Epithelial cell of prostate (primary cell): ENCODE data around the gene SMCHD1.
"Not testable (repeated sequence)": the region's sequence is repeated elsewhere in the genome, so short reads cannot be mapped to it uniquely, and the experiment has no call there.

Experiments
- DNase-seq: peaks from one replicate; pipeline ENCODE4 v3.0.0-alpha.2; 2011; ENCODE audit warnings: low read depth, low spot score
- H3K27ac ChIP-seq: fragments of 450-650 bp; 2 replicates; pipeline ENCODE4 v1.5.1; 2017; ENCODE audit warnings: mild to moderate bottlenecking

The SMCHD1 gene

DNA sequence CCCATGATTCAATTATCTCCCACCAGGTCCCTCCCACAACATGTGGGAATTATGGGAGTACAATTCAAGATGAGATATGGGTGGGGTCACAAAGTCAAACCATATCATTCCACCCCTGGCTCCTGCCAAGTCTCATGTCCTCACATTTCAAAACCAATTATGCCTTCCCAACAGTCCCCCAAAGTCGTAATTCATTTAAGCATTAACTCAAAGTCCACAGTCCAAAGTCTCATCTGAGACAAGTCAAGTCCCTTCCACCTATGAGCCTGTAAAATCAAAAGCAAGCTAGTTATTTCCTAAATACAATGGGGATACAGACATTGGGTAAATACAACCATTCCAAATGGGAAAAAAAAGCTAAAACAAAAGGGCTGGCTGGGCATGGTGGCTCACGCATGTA is 153.1 kb downstream of the SMCHD1 start:
- DNase-seq, H3K27ac ChIP-seq: not testable (repeated sequence)

DNA sequence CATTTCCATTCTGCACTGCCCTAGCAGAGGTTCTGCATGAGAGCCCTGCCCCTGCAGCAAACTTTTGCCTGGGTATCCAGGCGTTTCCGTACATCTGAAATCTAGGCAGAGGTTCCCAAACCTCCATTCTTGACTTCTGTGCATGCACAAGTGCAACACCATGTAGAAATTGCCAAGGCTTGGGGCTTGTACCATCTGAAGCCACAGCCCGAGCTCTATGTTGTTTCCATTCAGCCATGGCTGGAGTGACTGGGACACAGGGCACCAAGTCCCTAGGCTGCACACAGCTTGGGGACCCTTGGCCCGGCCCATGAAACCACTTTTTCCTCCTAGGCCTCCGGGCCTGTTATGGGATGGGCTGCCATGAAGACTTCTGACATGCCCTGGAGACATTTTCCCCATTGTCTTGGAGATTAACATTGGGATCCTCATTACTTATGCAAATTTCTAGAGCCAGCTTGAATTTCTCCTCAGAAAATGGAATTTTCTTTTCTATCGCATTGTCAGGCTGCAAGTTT is 154.2 kb downstream of the SMCHD1 start:
- not testable (repeated sequence) for H3K27ac ChIP-seq, DNase-seq

- H3K27ac ChIP-seq = no peak overlapping the region
- DNase-seq = no peak
Observed at GRCh38 chr18:2811416-2811815, 155.9 kb downstream of the SMCHD1 start.

GRCh38 chr18:2814928-2815327 is 159.4 kb downstream of the SMCHD1 start:
- no peak overlapping the region for H3K27ac ChIP-seq
- DNase-seq = no peak

DNA sequence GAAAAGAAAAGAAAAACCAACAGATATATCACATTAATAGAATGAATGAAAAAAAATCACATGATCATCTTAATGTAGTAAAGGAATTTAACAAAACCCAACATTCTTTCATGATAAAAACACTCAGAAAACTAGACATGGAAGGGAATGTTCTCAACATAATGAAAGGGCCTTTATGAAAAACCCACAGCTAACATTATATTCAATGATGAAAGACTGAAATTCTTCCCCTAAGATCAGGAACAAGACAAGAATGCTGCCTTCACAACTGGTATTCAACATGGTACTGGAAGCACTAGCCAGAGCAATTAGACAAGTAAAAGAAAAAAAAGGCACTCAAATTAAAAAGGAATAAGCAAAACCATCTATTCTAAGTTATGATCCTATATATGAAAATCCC is 162.8 kb downstream of the SMCHD1 start:
- no peak for DNase-seq
- no peak overlapping the region for H3K27ac ChIP-seq

- no peak overlapping the region for H3K27ac ChIP-seq
- no peak for DNase-seq
Observed at GRCh38 chr18:2821695-2822094, 166.2 kb downstream of the SMCHD1 start.

DNA sequence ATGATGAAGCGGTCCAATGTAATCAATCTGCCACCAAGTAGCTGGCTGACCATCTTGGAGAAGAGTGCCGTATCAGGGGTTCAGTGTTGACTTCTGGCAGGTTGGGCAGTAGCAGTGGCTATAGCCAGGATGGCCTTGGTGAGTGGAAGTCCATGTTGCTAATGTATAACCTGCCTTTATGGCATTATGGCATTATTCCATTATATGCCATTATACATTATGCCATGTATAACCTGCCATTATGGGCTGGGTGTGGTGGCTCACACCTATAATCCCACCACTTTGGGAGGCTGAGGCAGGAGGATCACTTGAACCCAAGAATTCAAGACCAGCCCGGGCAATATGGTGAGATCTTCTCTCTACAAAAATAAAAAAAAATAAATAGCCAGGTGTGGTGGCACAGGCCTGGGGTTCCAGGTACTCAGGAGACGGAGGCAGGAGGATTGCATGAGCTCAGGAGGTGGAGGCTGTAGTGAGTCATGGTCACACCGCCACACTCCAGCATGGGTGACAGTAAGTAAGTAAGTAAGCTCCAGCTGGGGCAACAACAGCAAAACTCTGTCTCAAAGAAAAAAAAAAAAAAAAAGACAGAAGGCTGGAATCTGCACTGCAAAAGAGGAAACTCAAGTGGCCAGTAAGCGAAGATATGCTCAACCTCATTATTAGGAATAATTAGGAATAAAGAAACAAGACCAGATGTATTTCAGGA is 166.8 kb downstream of the SMCHD1 start:
- no peak overlapping the region for H3K27ac ChIP-seq
- no peak for DNase-seq

DNA sequence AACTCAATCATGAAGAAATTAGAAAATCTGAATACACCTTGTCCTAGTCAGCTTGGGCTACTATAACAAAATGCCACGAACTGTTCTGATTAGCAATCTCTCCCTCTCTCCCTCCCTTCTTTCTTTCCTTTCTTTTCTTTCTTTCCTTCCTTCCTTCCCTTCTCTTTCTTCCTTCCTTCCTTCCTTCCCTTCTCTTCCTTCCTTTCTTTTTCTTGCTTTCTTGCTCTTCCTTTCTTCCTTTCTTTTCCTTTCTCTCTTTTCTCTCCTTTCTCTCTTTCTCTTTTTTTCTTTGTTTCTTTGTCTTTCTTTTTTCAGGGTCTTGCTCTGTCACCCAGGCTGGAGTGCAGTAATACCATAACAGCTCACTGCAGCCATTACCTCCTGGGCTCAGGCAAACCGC is 167.7 kb downstream of the SMCHD1 start:
- DNase-seq = no peak
- H3K27ac ChIP-seq = no peak overlapping the region

DNA sequence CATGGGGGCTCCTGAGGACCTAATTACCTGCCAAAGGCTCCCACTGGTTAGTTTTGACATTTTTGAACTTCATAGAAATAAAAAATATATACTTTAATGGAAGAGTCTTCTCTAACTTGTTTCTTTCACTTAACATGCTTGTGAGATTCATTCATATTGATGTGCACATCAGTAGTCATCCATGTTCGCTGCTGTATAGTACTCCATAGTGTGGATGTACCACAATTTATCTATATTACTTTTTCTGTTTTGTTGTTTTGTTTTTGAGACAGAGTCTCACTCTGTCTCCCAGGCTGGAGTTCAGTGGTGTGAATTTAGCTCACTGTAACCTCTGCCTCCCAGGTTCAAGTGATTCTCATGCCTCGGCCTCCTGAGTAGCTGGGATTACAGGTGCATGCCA is 168.4 kb downstream of the SMCHD1 start:
- DNase-seq = no peak
- no peak overlapping the region for H3K27ac ChIP-seq

DNA sequence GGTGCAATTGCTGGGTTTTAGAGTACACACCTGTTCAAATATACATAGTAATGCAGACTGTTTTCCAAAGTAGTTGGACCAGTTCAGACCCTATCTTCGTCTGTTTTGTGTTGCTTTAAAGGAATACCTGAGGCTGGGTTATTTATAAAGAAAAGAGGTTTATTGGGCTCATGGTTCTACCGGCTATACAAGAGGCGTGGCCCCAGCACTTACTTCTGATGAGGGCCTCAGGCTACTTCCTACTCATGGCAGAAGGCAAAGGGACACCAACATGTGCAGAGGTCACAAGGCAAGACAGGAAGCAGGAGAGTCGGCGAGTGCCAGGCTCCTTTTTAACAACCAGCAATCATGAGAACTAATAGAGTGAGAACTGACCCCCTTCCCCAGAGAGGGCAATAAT is 169.3 kb downstream of the SMCHD1 start:
- no peak overlapping the region for H3K27ac ChIP-seq
- DNase-seq = no peak

DNA sequence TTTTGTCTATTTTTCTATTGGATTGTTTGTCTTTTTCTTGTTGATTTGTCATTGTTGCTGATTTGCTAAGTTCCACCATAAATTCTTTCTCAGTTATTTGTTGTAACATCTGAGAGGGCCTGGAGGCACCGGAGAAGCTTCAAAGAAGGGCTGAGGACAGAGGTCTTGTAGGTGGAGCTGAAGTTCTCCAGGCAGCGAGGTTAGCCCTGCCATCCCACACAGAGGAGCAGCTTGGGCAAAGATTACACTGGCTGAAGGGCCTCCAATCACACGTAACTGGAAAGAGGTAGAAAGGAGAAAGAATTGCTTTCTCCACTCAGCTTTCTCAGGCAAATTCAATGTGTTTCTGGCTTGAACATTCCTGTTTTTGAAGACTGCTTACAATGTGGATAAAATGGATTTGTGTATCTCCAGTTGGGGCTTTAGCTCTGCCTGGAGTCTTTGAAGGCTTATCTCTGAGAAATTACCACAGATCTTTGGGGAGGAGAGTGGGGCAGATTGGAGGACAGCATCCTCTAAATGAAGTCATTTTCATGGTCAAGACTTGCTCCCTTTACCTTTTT is 170.2 kb downstream of the SMCHD1 start:
- DNase-seq = no peak
- no peak overlapping the region for H3K27ac ChIP-seq

DNA sequence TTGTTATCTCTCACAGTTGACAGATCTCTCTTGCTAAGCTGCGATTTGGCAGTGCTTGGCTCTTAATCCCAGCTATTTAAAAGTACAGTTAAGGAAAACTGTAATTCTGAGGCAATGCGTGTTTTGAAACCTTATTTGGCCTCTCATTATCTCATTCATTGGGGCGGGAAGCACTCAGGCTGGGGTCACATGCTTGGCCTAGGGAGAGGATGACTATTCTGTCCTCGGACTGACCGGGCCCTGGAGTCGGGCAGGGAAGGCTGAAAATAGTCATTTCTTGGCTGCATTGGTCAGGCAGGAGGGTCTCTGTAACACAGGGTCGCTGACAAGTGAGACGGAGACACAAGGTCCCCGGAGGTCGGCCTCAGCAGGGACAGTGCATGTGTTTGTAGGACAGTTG is 171.1 kb downstream of the SMCHD1 start:
- no peak overlapping the region for H3K27ac ChIP-seq
- no peak for DNase-seq

- H3K27ac ChIP-seq = no peak overlapping the region
- DNase-seq = no peak
Observed at GRCh38 chr18:2827061-2827460, 171.5 kb downstream of the SMCHD1 start.

GRCh38 chr18:2836118-2836517 is 180.6 kb downstream of the SMCHD1 start:
- not testable (repeated sequence) for DNase-seq, H3K27ac ChIP-seq

- DNase-seq, H3K27ac ChIP-seq: not testable (repeated sequence)
Observed at GRCh38 chr18:2837290-2837689, 181.8 kb downstream of the SMCHD1 start.

DNA sequence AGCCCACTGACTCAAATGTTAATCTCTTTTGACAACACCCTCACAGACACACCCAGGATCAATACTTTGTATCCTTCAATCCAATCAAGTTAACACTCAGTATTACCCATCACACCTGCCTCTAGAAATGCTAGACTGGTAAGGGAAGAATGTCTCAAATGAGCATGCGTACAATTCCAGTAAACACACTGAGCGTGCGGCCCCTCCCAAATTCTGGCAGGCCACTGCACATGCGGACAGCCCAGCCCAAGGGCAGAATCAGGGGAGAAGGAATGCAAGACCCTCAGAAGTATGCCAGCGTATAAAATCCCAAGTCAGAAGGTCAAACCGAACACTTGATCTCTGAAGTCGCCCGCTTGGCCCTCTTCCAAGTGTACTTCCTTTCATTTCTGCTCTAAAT is 183.7 kb downstream of the SMCHD1 start:
- H3K27ac ChIP-seq = no peak overlapping the region
- DNase-seq = no peak

DNA sequence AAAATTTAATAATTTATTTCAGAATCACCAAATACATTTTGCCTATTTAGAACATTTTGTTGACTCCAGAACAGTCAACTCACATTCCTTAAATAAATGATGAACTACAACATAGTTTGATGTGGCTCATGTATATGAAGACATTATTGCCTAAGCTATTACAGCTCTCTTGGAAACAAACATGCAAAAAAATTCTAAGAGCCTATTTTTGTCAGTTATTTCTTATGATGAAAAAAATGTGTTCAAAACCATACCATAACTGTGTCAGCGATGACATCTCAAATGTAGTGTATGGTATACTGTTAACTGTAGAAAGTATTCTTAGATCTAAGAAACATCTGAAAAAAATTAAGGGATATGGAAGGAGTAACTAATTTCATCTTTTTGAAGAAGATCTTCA is 185.0 kb downstream of the SMCHD1 start:
- DNase-seq = no peak
- no peak overlapping the region for H3K27ac ChIP-seq

GRCh38 chr18:2843146-2843545 is 187.6 kb downstream of the SMCHD1 start:
- no peak for DNase-seq
- no peak overlapping the region for H3K27ac ChIP-seq

DNA sequence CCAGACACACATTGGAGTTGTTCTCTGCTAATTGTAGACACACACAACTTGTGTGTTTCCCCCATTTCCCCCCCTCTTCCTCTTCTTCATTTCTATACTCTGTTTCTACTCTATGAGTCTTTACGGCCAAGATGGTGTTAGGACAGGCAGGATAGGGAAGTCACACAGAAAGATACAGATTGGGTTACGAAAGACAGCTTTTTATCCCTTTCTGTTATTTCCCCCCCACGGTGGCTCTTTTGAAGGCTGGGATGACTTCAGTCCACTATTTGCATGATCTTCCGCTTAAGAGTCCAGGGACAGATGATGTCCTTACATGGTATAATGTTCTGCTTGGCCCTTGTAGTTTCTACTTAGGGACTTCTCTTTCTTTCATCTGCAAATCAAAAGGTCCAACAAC is 189.6 kb downstream of the SMCHD1 start:
- DNase-seq = no peak
- H3K27ac ChIP-seq = no peak overlapping the region

DNA sequence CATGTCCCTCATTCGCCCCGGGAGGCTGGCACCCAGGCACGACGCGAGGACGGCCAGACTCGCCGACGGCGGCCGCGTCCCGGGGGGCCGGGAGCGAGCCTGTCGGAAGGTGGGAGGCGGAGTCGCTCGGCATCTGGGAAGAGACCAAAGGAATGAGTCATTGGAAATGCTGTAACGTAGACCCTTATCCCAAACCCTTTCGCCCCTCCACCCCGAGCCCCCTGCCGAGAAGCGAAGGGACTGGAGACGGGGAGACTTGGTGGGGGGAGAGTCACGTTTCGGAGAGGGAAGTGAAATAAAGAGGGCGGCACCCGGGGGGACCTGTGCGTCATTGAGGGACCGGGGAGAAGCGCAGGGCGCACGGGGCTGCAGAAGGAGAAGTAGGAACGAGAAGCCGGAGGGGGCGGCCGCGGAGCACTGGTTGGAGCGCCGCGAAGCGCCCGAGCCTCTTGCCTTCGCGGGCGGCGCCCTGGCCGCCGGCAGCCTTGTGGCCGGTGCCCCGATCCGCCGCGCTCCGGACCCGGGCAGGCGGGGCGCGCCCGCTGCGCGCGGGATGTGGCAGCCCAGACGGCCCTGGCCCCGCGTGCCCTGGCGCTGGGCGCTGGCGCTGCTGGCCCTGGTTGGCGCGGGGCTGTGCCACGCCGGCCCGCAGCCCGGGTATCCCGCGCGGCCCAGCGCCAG is 191.2 kb downstream of the SMCHD1 start, which contains the start of gene EMILIN2:
Gene EMILIN2, plus strand, starts transcription at position 371 of the 681 bp plus-strand sequence. Its CDS starts 183 bp downstream, at position 554.
- H3K27ac ChIP-seq = no peak within 1 kb of the TSS
- no peak for DNase-seq
